ENCODE measurements around the gene CEP250. TPM values are rescaled to one million over a fixed set of nuclear protein-coding genes. Genes with fewer than 3 reads are reported as not detected.
"Not testable (repeated sequence)": the region's sequence is repeated elsewhere in the genome, so short reads cannot be mapped to it uniquely, and the experiment has no call there.

Gene CEP250
- total RNA-seq, 2 donors from 2014 or later = 45.1 to 55.0 TPM

DNA sequence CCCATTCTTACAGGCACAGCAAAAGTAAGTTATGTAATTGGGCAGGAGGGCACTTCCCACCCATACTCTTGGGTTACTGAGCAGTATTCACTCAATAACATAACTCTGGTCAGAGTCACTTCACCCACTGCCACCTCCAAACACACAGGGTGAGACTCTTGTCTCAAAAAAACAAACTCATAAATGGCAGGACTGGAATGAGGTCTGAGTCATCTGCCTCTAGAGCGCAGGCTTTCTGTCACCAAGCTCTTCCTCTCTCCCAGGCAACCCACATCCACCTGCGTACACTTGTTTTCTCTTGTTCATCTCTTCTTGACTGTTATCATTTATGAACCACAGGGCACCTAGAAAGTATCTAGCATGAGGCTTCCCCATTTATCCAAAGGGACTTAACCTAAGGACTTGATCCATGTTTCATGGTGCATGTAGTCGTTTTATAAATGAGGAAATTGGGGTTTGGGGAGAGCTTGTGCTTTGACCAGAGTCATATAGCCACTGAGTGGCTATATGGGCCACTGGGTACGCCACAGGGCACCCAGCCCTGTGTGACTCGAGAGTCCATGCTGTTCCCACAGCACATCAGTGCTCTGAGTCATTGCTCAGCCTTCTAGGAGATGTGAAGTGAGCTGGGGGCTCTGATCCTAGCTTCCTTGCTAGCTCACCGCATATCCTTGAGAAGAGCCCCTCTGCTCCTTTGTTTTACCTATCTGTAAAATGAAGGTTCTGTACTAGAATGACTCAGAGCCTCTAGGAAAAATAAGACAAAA, 51.7 kb downstream of the CEP250 start:
- H3K4me1 Mint-ChIP-seq (ENCODE audit: low read depth) = peaks cover 27% of the 10 kb centered on the region
- DNase-seq (no peak), ATAC-seq (replicated peaks in 1 of 2) (peak; percentile 49 to 79)
- H3K27me3 Mint-ChIP-seq (ENCODE audit: low read depth) = no peaks in the 10 kb centered on the region
- no peak overlapping the region for H3K4me3 Mint-ChIP-seq
- peaks cover 5 to 25% of the 10 kb centered on the region in 2 donors for H3K36me3 Mint-ChIP-seq (ENCODE audit: insufficient read depth in 2 of 2)
- H3K9me3 Mint-ChIP-seq = no peaks in the 10 kb centered on the region
- H3K27ac Mint-ChIP-seq = peak overlapping the region; percentile 66

GRCh38 chr20:35508493-35509218, 53.3 kb downstream of the CEP250 start:
- no peak overlapping the region for H3K27ac Mint-ChIP-seq
- DNase-seq (no peak), ATAC-seq (replicated peaks in 1 of 2) (no peak)
- peaks cover 2 to 12% of the 10 kb centered on the region in 2 donors for H3K36me3 Mint-ChIP-seq (ENCODE audit: insufficient read depth in 2 of 2)
- no peak overlapping the region for H3K4me3 Mint-ChIP-seq
- H3K9me3 Mint-ChIP-seq = no peaks in the 10 kb centered on the region
- H3K27me3 Mint-ChIP-seq (ENCODE audit: low read depth) = no peaks in the 10 kb centered on the region
- peaks cover 27% of the 10 kb centered on the region for H3K4me1 Mint-ChIP-seq (ENCODE audit: low read depth)

GRCh38 chr20:35510951-35511735, 55.7 kb downstream of the CEP250 start:
- Mint-ChIP-seq H3K4me3 (no peak overlapping the region), H3K27ac (no peak overlapping the region), H3K36me3 (ENCODE audit: insufficient read depth in 2 of 2) (peaks cover 0 to 4% of the 10 kb centered on the region in 2 donors), H3K27me3 (ENCODE audit: low read depth) (no peaks in the 10 kb centered on the region), H3K9me3 (no peaks in the 10 kb centered on the region), H3K4me1 (ENCODE audit: low read depth) (peaks cover 10% of the 10 kb centered on the region)
- no peak for DNase-seq
- no peak for ATAC-seq (replicated peaks in 1 of 2)

- Mint-ChIP-seq H3K4me3 (no peak overlapping the region), H3K27me3 (ENCODE audit: low read depth) (no peaks in the 10 kb centered on the region), H3K27ac (no peak overlapping the region), H3K9me3 (no peaks in the 10 kb centered on the region), H3K36me3 (ENCODE audit: insufficient read depth in 2 of 2) (peaks cover 0 to 3% of the 10 kb centered on the region in 2 donors), H3K4me1 (ENCODE audit: low read depth) (peaks cover 4% of the 10 kb centered on the region)
- ATAC-seq (replicated peaks in 1 of 2) (no peak), DNase-seq (no peak)
Measured at GRCh38 chr20:35511814-35512420, 56.5 kb downstream of the CEP250 start.

GRCh38 chr20:35514371-35514932, 59.1 kb downstream of the CEP250 start:
- Mint-ChIP-seq H3K4me3 (no peak overlapping the region), H3K27me3 (ENCODE audit: low read depth) (no peaks in the 10 kb centered on the region), H3K9me3 (no peaks in the 10 kb centered on the region), H3K27ac (no peak overlapping the region), H3K4me1 (ENCODE audit: low read depth) (no peaks in the 10 kb centered on the region), H3K36me3 (ENCODE audit: insufficient read depth in 2 of 2) (peaks cover 0 to 3% of the 10 kb centered on the region in 2 donors)
- DNase-seq = no peak
- no peak for ATAC-seq (replicated peaks in 1 of 2)

- no peak for DNase-seq
- Mint-ChIP-seq H3K36me3 (ENCODE audit: insufficient read depth in 2 of 2) (peaks cover 0 to 3% of the 10 kb centered on the region in 2 donors), H3K27me3 (ENCODE audit: low read depth) (no peaks in the 10 kb centered on the region), H3K4me3 (no peak overlapping the region), H3K4me1 (ENCODE audit: low read depth) (no peaks in the 10 kb centered on the region), H3K27ac (no peak overlapping the region), H3K9me3 (no peaks in the 10 kb centered on the region)
- no peak for ATAC-seq (replicated peaks in 1 of 2)
Measured at GRCh38 chr20:35515341-35515740, 59.9 kb downstream of the CEP250 start.

GRCh38 chr20:35515949-35516645, 60.7 kb downstream of the CEP250 start:
- peaks cover 0 to 3% of the 10 kb centered on the region in 2 donors for H3K36me3 Mint-ChIP-seq (ENCODE audit: insufficient read depth in 2 of 2)
- no peak overlapping the region for H3K4me3 Mint-ChIP-seq
- H3K27me3 Mint-ChIP-seq (ENCODE audit: low read depth) = no peaks in the 10 kb centered on the region
- H3K27ac Mint-ChIP-seq = no peak overlapping the region
- no peaks in the 10 kb centered on the region for H3K4me1 Mint-ChIP-seq (ENCODE audit: low read depth)
- no peaks in the 10 kb centered on the region for H3K9me3 Mint-ChIP-seq
- peak in 1 of 2 donors; percentile 13 for ATAC-seq (replicated peaks in 1 of 2)
- no peak for DNase-seq

DNA sequence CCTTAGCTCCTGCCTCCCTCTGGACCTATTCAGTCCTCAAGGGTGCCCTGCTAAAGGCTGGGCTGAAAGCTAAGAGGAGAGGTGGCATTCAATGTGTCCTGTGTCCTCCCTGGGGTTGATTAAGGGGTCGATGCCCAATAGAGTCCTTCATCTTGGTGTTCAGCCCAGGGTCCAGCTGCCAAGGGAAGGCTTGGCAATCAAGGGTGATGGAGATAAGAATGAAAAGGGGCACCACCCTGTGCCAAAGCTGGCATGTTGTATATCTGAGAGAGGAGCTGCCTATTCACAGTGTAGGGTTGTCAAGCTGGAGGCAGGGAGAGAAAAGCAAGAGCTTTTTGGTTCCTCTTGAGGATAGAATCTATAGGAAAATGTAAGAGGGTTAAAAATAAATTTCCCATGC, 61.7 kb downstream of the CEP250 start:
- ATAC-seq (replicated peaks in 1 of 2) (no peak), DNase-seq (no peak)
- peaks cover 0 to 3% of the 10 kb centered on the region in 2 donors for H3K36me3 Mint-ChIP-seq (ENCODE audit: insufficient read depth in 2 of 2)
- H3K27ac Mint-ChIP-seq = no peak overlapping the region
- H3K9me3 Mint-ChIP-seq = no peaks in the 10 kb centered on the region
- H3K4me1 Mint-ChIP-seq (ENCODE audit: low read depth) = no peaks in the 10 kb centered on the region
- H3K4me3 Mint-ChIP-seq = no peak overlapping the region
- no peaks in the 10 kb centered on the region for H3K27me3 Mint-ChIP-seq (ENCODE audit: low read depth)

GRCh38 chr20:35517767-35518166, 62.4 kb downstream of the CEP250 start:
- not testable (repeated sequence) for H3K4me3 Mint-ChIP-seq; H3K27me3 Mint-ChIP-seq (ENCODE audit: low read depth); H3K4me1 Mint-ChIP-seq (ENCODE audit: low read depth); H3K9me3 Mint-ChIP-seq; DNase-seq; H3K36me3 Mint-ChIP-seq (ENCODE audit: insufficient read depth in 2 of 2); H3K27ac Mint-ChIP-seq; ATAC-seq (replicated peaks in 1 of 2)

- Mint-ChIP-seq H3K9me3 (no peaks in the 10 kb centered on the region), H3K27ac (peak overlapping the region; percentile 49), H3K36me3 (ENCODE audit: insufficient read depth in 2 of 2) (peaks cover 0 to 2% of the 10 kb centered on the region in 2 donors), H3K4me1 (ENCODE audit: low read depth) (no peaks in the 10 kb centered on the region), H3K4me3 (no peak overlapping the region), H3K27me3 (ENCODE audit: low read depth) (no peaks in the 10 kb centered on the region)
- no peak for DNase-seq
- no peak for ATAC-seq (replicated peaks in 1 of 2)
Measured at GRCh38 chr20:35518955-35519354, 63.6 kb downstream of the CEP250 start.

GRCh38 chr20:35523298-35523888, 68.0 kb downstream of the CEP250 start:
- Mint-ChIP-seq H3K36me3 (ENCODE audit: insufficient read depth in 2 of 2) (no peaks in the 10 kb centered on the region), H3K9me3 (no peaks in the 10 kb centered on the region), H3K4me3 (no peak overlapping the region), H3K27ac (no peak overlapping the region), H3K27me3 (ENCODE audit: low read depth) (no peaks in the 10 kb centered on the region), H3K4me1 (ENCODE audit: low read depth) (no peaks in the 10 kb centered on the region)
- peak; percentile 28 to 29 for DNase-seq
- peak; percentile 41 to 58 for ATAC-seq (replicated peaks in 1 of 2)

DNA sequence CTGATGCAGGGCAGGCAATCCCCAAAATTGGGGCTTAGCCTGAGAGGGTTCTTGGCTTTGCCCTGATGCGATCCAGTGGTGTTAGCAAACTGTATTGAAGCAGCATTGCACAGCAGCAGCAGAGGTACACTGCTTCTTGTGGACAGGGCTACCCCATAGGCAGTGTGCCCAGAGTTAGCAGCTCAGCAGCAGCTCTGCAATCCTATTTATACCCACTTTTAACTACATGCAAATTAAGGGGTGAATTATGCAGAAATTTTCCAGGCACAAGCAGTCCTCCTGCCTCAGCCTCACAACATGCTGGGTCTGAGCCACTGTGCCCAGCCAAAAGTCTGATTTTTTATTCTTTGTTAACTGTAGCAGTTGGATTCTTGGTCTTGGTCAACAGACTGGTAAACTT, 70.2 kb downstream of the CEP250 start:
- Mint-ChIP-seq H3K36me3 (ENCODE audit: insufficient read depth in 2 of 2) (no peaks in the 10 kb centered on the region), H3K27me3 (ENCODE audit: low read depth) (no peaks in the 10 kb centered on the region), H3K4me3 (no peak overlapping the region), H3K9me3 (no peaks in the 10 kb centered on the region), H3K4me1 (ENCODE audit: low read depth) (no peaks in the 10 kb centered on the region), H3K27ac (no peak overlapping the region)
- DNase-seq (no peak), ATAC-seq (replicated peaks in 1 of 2) (no peak)

Data from activated T-cell treated with anti-CD3 and anti-CD28 coated beads, Interleukin-2, amount 50 U/mL, for 72 hours (primary cell).